Endodermal cell (in vitro differentiated cells): ENCODE data around the gene RNFT2. TPM values are rescaled to one million over a fixed set of nuclear protein-coding genes. Genes with fewer than 3 reads are reported as not detected.

ENCODE experiments used
- DNase-seq: peaks from one replicate; pipeline ENCODE4 v3.0.0-alpha.2; 2017
- H3K27ac ChIP-seq: 2 replicates; pipeline ENCODE4 v1.5.1; 2013; ENCODE audit warnings: mild to moderate bottlenecking, low read depth, low read length, moderate library complexity
- H3K27me3 ChIP-seq: 2 replicates; pipeline ENCODE4 v1.6.1; 2013; ENCODE audit warnings: mild to moderate bottlenecking, low read length, moderate library complexity; ENCODE audit not compliant: insufficient read depth, control insufficient read depth, poor library complexity, severe bottlenecking
- H3K36me3 ChIP-seq: 2 replicates; pipeline ENCODE4 v1.7.0; 2013; ENCODE audit warnings: mild to moderate bottlenecking, low read length, moderate library complexity; ENCODE audit not compliant: control insufficient read depth, insufficient read depth
- H3K4me1 ChIP-seq: one replicate; pipeline ENCODE4 v1.7.0; 2013; ENCODE audit warnings: low read length; ENCODE audit not compliant: control insufficient read depth, insufficient read depth
- H3K4me3 ChIP-seq: 2 replicates; pipeline ENCODE4 v1.5.1; 2013; ENCODE audit warnings: mild to moderate bottlenecking, low read length, moderate library complexity
- H3K9ac ChIP-seq: 2 replicates; pipeline ENCODE4 v1.6.1; 2013; ENCODE audit warnings: mild to moderate bottlenecking, low read length, moderate library complexity; ENCODE audit not compliant: poor library complexity, severe bottlenecking; ENCODE audit errors: extremely low read depth
- H3K9me3 ChIP-seq: 2 replicates; pipeline ENCODE4 v1.6.1; 2013; ENCODE audit warnings: mild to moderate bottlenecking, low read length, moderate library complexity; ENCODE audit not compliant: control insufficient read depth
- H3K27ac Mint-ChIP-seq: 2 replicates; pipeline ENCODE4 v1.8.0; 2020; ENCODE audit warnings: mixed read lengths
- H3K27me3 Mint-ChIP-seq: 2 replicates; pipeline ENCODE4 v1.8.0; 2021; ENCODE audit warnings: mild to moderate bottlenecking, mixed read lengths; ENCODE audit not compliant: insufficient read depth
- H3K36me3 Mint-ChIP-seq: 2 replicates; pipeline ENCODE4 v1.8.0; 2020; ENCODE audit warnings: low read depth, mixed read lengths
- H3K4me1 Mint-ChIP-seq: 2 replicates; pipeline ENCODE4 v1.8.0; 2020; ENCODE audit warnings: mixed read lengths
- H3K4me3 Mint-ChIP-seq: 2 replicates; pipeline ENCODE4 v1.8.0; 2020; ENCODE audit warnings: mild to moderate bottlenecking, moderate library complexity, mixed read lengths
- H3K9me3 Mint-ChIP-seq: 2 replicates; pipeline ENCODE4 v1.8.0; 2020; ENCODE audit warnings: mild to moderate bottlenecking, mixed read lengths
- CTCF ChIP-seq: fragments of 200-600 bp; sonication (generic); conservative IDR thresholded peaks from 2 replicates; pipeline ENCODE4 v1.5.0; 2021; ENCODE audit warnings: antibody characterized with exemption, mild to moderate bottlenecking
- WGBS, 2 experiments: methylation state at CpG; one replicate each; pipeline versions ENCODE4 v1.1.5 to v1.1.7; 2013; ENCODE audit warnings: missing lambda C conversion rate in 2 of 2, mixed read lengths in 1 of 2; ENCODE audit not compliant: insufficient coverage in 1 of 2, insufficient read length in 1 of 2; 5-methylcytosine and 5-hydroxymethylcytosine counted together
- total RNA-seq, 2 donors: library from RNA; stranded (reverse); fragmentation: NEBNext Ultra II Directional in 1 of 2; extraction: Animal tissue kit (Norgen Biotek cat#: 25700) in 1 of 2; gene quantifications; 2 replicates in 1 of 2; 3 replicates in 1 of 2; pipeline ENCODE4 v1.2.1, GENCODE V29; 2021

RNFT2 gene
- total RNA-seq, 2 donors from 2014 or later: 28.0 to 51.2 TPM

GRCh38 chr12:116806845-116807440, 68.8 kb downstream of the RNFT2 start:
- Mint-ChIP-seq H3K36me3 (peaks cover 5% of the 10 kb centered on the region), H3K4me3 (no peak overlapping the region), H3K4me1 (no peaks in the 10 kb centered on the region), H3K27ac (no peak overlapping the region), H3K9me3 (no peaks in the 10 kb centered on the region), H3K27me3 (no peaks in the 10 kb centered on the region)
- H3K9me3 ChIP-seq: no peaks in the 10 kb centered on the region
- no peak overlapping the region for H3K4me3 ChIP-seq
- no peaks in the 10 kb centered on the region for H3K4me1 ChIP-seq
- no peak overlapping the region for H3K9ac ChIP-seq
- no peaks in the 10 kb centered on the region for H3K36me3 ChIP-seq
- no peaks in the 10 kb centered on the region for H3K27me3 ChIP-seq
- H3K27ac ChIP-seq: no peak overlapping the region
- no peak for TF ChIP-seq CTCF
- WGBS, 2 experiments: 90 to 96% methylated on average over 4 to 9 of the region's 10 CpGs
- peak; percentile 31 for DNase-seq

- no peaks in the 10 kb centered on the region for H3K9me3 ChIP-seq
- H3K27me3 ChIP-seq: no peaks in the 10 kb centered on the region
- no peak for DNase-seq
- Mint-ChIP-seq H3K4me1 (no peaks in the 10 kb centered on the region), H3K36me3 (peaks cover 5% of the 10 kb centered on the region), H3K4me3 (no peak overlapping the region), H3K27me3 (no peaks in the 10 kb centered on the region), H3K9me3 (no peaks in the 10 kb centered on the region), H3K27ac (no peak overlapping the region)
- no peaks in the 10 kb centered on the region for H3K4me1 ChIP-seq
- no peak overlapping the region for H3K27ac ChIP-seq
- H3K36me3 ChIP-seq: no peaks in the 10 kb centered on the region
- no peak for TF ChIP-seq CTCF
- 89 to 93% methylated on average over 5 to 6 of the region's 6 CpGs for WGBS, 2 experiments
- H3K4me3 ChIP-seq: no peak overlapping the region
- no peak overlapping the region for H3K9ac ChIP-seq
Measured at GRCh38 chr12:116807546-116807945, 69.4 kb downstream of the RNFT2 start.

- Histone ChIP-seq H3K4me1 (no peaks in the 10 kb centered on the region), H3K9me3 (no peaks in the 10 kb centered on the region), H3K36me3 (no peaks in the 10 kb centered on the region), H3K9ac (no peak overlapping the region), H3K4me3 (no peak overlapping the region), H3K27me3 (no peaks in the 10 kb centered on the region), H3K27ac (no peak overlapping the region)
- peak; percentile 42 for DNase-seq
- H3K4me1 Mint-ChIP-seq: no peaks in the 10 kb centered on the region
- no peak overlapping the region for H3K4me3 Mint-ChIP-seq
- 90 to 93% methylated on average over 11 to 17 of the region's 18 CpGs for WGBS, 2 experiments
- H3K9me3 Mint-ChIP-seq: no peaks in the 10 kb centered on the region
- peaks cover 4% of the 10 kb centered on the region for H3K36me3 Mint-ChIP-seq
- no peak overlapping the region for H3K27ac Mint-ChIP-seq
- TF ChIP-seq CTCF: no peak
- H3K27me3 Mint-ChIP-seq: no peaks in the 10 kb centered on the region
Measured at GRCh38 chr12:116808113-116809105, 70.3 kb downstream of the RNFT2 start.
